ENCODE results near the gene PPEF1. TPM values are rescaled to one million over a fixed set of nuclear protein-coding genes. Genes with fewer than 3 reads are reported as not detected.
A peak's percentile ranks its signal among the peaks of the same experiment; 100 is the strongest.

The PPEF1 gene
- total RNA-seq, 4 donors from 2014 or later: not detected

- no peak for TF ChIP-seq POLR2A (IDR thresholded peaks at IDR 0.05)
- DNase-seq: no peak
- Histone ChIP-seq H3K36me3 (no peaks in the 10 kb centered on the region), H3K4me1 (no peaks in the 10 kb centered on the region), H3K27ac (peak overlapping the region in 1 of 4 donors; percentile 35), H3K27me3 (no peaks in the 10 kb centered on the region), H3K9me3 (no peaks in the 10 kb centered on the region), H3K4me3 (no peak overlapping the region)
Measured at GRCh38 chrX:18873189-18873791, 165.8 kb downstream of the PPEF1 start.

DNA sequence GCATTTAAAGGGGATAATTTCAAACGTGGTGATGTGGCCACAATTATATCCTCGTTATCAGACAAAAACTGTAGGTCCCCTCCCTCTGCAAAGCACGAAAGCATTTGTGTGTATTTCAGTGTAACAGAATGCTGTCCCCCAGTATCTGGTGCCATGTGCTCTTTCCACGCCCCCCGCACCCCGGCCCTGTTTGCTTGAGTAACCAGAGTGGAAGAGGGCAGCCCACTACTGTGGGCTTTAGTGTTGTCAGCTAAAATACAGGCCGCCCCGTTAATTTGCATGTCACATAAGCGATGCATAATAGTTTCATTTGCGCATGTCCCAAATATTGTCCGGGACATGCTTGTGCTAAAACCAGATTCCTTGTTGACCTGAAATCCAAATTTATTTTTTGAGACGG lies 166.4 kb downstream of the PPEF1 start:
- no peak for TF ChIP-seq POLR2A (IDR thresholded peaks at IDR 0.05)
- TF ChIP-seq CTCF (IDR thresholded peaks at IDR 0.05): no peak
- no peaks in the 10 kb centered on the region for H3K36me3 ChIP-seq
- no peaks in the 10 kb centered on the region for H3K4me1 ChIP-seq
- no peak overlapping the region for H3K27ac ChIP-seq
- no peak for DNase-seq
- no peak overlapping the region for H3K4me3 ChIP-seq
- H3K9me3 ChIP-seq: no peaks in the 10 kb centered on the region
- H3K27me3 ChIP-seq: no peaks in the 10 kb centered on the region

GRCh38 chrX:18874560-18875255 lies 167.3 kb downstream of the PPEF1 start:
- no peaks in the 10 kb centered on the region for H3K36me3 ChIP-seq
- H3K9me3 ChIP-seq: no peaks in the 10 kb centered on the region
- H3K27ac ChIP-seq: no peak overlapping the region
- no peaks in the 10 kb centered on the region for H3K27me3 ChIP-seq
- peak in 1 of 3 donors; percentile 34 for DNase-seq
- no peak overlapping the region for H3K4me3 ChIP-seq
- TF ChIP-seq CTCF (IDR thresholded peaks at IDR 0.05) (no peak), POLR2A (IDR thresholded peaks at IDR 0.05) (no peak)
- H3K4me1 ChIP-seq: no peaks in the 10 kb centered on the region

- H3K9me3 ChIP-seq: no peaks in the 10 kb centered on the region
- no peaks in the 10 kb centered on the region for H3K36me3 ChIP-seq
- peak in 1 of 3 donors; percentile 34 for DNase-seq
- no peak overlapping the region for H3K4me3 ChIP-seq
- H3K27ac ChIP-seq: no peak overlapping the region
- TF ChIP-seq POLR2A (IDR thresholded peaks at IDR 0.05) (no peak), CTCF (IDR thresholded peaks at IDR 0.05) (no peak)
- no peaks in the 10 kb centered on the region for H3K4me1 ChIP-seq
- no peaks in the 10 kb centered on the region for H3K27me3 ChIP-seq
Measured at GRCh38 chrX:18875256-18875878, 167.9 kb downstream of the PPEF1 start.

DNA sequence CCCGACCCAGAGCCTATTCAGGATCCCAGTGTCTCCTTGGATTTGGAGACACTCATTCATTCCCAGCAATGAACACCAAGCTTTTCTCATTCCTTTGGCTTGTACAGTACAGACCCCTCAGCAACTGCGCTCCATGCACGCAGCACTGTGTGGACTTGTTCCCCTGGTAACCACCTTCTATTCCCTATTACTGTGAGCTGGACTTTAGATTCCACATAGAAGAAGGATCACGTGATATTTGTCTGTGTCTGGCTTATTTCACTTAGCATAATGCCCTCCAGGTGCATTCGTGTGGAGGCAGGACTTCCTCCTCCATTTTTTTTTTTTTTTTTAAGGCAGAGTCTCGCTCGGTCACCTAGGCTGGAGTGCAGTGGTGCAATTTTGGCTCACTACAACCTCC lies 170.0 kb downstream of the PPEF1 start:
- Histone ChIP-seq H3K4me3 (no peak overlapping the region), H3K27ac (no peak overlapping the region), H3K36me3 (no peaks in the 10 kb centered on the region), H3K27me3 (no peaks in the 10 kb centered on the region), H3K4me1 (no peaks in the 10 kb centered on the region), H3K9me3 (no peaks in the 10 kb centered on the region)
- TF ChIP-seq POLR2A (IDR thresholded peaks at IDR 0.05): no peak
- TF ChIP-seq CTCF (IDR thresholded peaks at IDR 0.05): no peak
- DNase-seq: peak in 1 of 3 donors; percentile 34

Other genes starting within 250 kb of the PPEF1 start
- gene RS1, start 35.5 kb upstream of the PPEF1 start, total RNA-seq: not detected